ENCODE results near the gene TLE2. TPM values are rescaled to one million over a fixed set of nuclear protein-coding genes. Genes with fewer than 3 reads are reported as not detected.
"Not testable (repeated sequence)": the region's sequence is repeated elsewhere in the genome, so short reads cannot be mapped to it uniquely, and the experiment has no call there.

Gene TLE2
- total RNA-seq, 4 donors from 2014 or later, result 18.2 to 35.6 (median 27.3) TPM

DNA sequence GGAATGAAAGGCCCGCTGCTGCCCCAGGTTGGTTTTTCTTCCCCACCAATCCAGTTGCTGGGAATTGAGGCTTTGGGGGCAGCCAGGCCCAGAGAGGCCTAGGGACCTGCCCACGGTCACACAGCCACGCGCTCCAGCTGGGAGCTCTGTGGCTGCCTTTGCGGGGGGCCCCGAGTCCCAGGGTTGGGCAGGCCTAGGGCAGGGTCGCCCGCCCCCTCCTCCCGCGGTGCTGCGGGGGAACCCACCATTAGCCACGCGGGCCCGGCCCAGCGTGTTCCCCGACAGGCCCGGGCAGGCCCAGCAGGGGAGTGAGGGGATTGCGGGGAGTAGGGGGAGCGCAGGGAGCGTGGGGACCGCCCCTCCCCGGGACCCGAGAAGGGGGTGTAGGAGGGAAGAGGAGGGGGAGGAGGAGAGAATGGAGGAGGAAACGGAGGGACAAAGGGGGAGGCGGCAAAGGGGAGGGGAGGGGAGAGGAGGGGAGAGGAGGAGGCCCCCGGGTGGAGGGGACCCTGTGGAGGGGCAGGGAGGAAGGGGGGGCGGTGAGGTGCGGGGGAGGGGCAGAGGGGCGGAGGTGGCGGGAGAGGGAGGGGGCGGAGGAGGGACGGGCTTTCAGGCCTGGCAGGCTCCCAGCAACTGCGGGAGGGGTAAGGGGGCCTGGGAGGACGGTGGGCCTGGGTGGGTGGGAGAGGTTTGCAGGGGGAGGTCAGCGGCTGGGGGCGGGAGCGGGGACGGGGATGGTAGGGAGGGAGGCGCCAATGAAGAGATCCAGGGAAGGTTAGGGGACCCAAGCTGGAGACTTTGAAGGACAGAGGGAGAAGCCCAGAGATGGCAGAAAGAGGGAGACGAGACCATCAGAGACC lies 12.9 kb upstream of the TLE2 start:
- 27% methylated on average over 15 of the region's 40 CpGs for WGBS
- TF ChIP-seq POLR2AphosphoS5 (IDR thresholded peaks at IDR 0.05), result no peak
- TF ChIP-seq, protein P1, sequence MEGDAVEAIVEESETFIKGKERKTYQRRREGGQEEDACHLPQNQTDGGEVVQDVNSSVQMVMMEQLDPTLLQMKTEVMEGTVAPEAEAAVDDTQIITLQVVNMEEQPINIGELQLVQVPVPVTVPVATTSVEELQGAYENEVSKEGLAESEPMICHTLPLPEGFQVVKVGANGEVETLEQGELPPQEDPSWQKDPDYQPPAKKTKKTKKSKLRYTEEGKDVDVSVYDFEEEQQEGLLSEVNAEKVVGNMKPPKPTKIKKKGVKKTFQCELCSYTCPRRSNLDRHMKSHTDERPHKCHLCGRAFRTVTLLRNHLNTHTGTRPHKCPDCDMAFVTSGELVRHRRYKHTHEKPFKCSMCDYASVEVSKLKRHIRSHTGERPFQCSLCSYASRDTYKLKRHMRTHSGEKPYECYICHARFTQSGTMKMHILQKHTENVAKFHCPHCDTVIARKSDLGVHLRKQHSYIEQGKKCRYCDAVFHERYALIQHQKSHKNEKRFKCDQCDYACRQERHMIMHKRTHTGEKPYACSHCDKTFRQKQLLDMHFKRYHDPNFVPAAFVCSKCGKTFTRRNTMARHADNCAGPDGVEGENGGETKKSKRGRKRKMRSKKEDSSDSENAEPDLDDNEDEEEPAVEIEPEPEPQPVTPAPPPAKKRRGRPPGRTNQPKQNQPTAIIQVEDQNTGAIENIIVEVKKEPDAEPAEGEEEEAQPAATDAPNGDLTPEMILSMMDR (IDR thresholded peaks at IDR 0.05), result no peak
- no peak for TF ChIP-seq EP300 (IDR thresholded peaks at IDR 0.05)
- no peak for TF ChIP-seq POLR2A (IDR thresholded peaks at IDR 0.05)

DNA sequence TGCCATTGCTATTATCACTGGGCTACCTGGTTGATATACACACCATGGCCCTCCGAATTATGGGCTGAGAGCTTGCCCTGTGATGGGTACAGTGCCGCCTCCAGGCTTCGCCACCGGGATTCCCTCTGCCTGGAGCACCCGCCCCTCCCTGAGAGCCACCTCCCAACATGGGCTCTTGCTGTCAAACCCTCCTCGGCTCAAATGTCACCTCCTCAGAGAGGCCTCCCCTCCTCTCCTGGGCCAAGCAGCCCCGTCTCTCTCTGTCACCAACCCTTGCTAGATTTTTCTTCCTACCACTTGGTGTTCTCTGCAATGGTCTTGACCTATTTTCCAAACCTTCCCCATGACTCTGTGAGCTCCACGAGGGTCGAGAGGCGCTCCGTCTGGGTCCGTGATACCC lies 12.2 kb upstream of the TLE2 start:
- 78% methylated on average over 12 of the region's 12 CpGs for WGBS
- DNase-seq (ENCODE audit: low spot score in 2 of 2), result no peak
- Histone ChIP-seq H3K27ac (no peak overlapping the region), H3K36me3 (no peaks in the 10 kb centered on the region), H3K4me3 (no peak overlapping the region), H3K27me3 (no peaks in the 10 kb centered on the region), H3K9me3 (no peaks in the 10 kb centered on the region), H3K4me1 (peaks cover 20% of the 10 kb centered on the region)
- TF ChIP-seq POLR2A (IDR thresholded peaks at IDR 0.05) (no peak), POLR2AphosphoS5 (IDR thresholded peaks at IDR 0.05) (no peak), EP300 (IDR thresholded peaks at IDR 0.05) (no peak)
- TF ChIP-seq, protein P1 (IDR thresholded peaks at IDR 0.05), result no peak

More for the DNA sequence above, 12.9 kb upstream of the TLE2 start:
- Histone ChIP-seq H3K4me3 (no peak overlapping the region), H3K27ac (no peak overlapping the region), H3K4me1 (peaks cover 20% of the 10 kb centered on the region), H3K9me3 (no peaks in the 10 kb centered on the region), H3K27me3 (no peaks in the 10 kb centered on the region), H3K36me3 (no peaks in the 10 kb centered on the region)
- DNase-seq (ENCODE audit: low spot score in 2 of 2), result no peak

DNA sequence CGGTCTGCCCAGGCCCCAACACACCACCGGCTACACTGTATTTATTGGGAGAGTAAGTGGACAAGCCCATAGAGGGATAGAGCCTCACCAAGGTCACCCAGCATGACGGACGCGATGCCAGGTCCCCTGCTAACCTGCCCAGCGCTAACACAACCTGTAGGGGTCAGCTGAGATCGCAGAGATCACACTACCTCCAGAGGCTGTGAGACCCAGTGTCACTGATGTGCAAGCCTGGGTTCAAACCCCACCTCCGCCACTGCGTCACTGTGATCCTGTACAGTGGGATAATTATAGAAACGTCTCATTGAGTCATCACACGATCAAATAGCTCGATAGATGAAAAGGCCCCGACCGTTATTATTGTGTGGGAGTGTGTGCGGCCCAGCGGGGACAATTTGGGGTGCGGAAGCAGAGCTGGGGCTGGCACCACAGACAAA lies 10.6 kb upstream of the TLE2 start:
- TF ChIP-seq, protein P1 (IDR thresholded peaks at IDR 0.05), result no peak
- TF ChIP-seq POLR2A (IDR thresholded peaks at IDR 0.05), result no peak
- no peak for TF ChIP-seq POLR2AphosphoS5 (IDR thresholded peaks at IDR 0.05)
- no peak for TF ChIP-seq EP300 (IDR thresholded peaks at IDR 0.05)
- no peak overlapping the region for H3K4me3 ChIP-seq
- peaks cover 32% of the 10 kb centered on the region for H3K4me1 ChIP-seq
- no peak overlapping the region for H3K27ac ChIP-seq
- H3K9me3 ChIP-seq, result no peaks in the 10 kb centered on the region
- H3K36me3 ChIP-seq, result no peaks in the 10 kb centered on the region
- DNase-seq (ENCODE audit: low spot score in 2 of 2), result no peak
- 62% methylated on average over 15 of the region's 17 CpGs for WGBS
- H3K27me3 ChIP-seq, result no peaks in the 10 kb centered on the region

DNA sequence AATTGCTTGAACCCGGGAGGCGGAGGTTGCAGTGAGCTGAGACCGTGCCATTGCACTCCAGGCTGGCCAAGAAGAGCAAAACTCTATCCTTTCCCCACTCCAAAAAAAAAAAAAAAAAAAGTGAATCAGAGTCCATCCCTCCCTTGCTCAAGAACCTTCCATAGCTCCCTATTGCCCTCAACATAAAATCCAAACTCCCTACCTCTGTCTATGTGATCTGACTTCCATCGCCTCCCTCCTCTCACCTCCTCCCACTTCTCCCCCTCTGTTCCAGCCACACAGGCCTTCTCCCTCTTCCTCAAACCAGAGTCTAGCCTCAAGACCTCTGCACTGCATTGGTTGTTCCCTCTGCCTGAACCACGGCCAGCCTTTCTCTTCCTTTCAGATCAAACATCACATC lies 10.0 kb upstream of the TLE2 start:
- peaks cover 37% of the 10 kb centered on the region for H3K4me1 ChIP-seq
- H3K9me3 ChIP-seq, result no peaks in the 10 kb centered on the region
- H3K36me3 ChIP-seq, result no peaks in the 10 kb centered on the region
- no peaks in the 10 kb centered on the region for H3K27me3 ChIP-seq
- WGBS, result 87% methylated on average over 5 of the region's 5 CpGs
- H3K27ac ChIP-seq, result no peak overlapping the region
- TF ChIP-seq POLR2AphosphoS5 (IDR thresholded peaks at IDR 0.05) (no peak), EP300 (IDR thresholded peaks at IDR 0.05) (no peak), POLR2A (IDR thresholded peaks at IDR 0.05) (no peak)
- TF ChIP-seq, protein P1 (IDR thresholded peaks at IDR 0.05), result no peak
- no peak overlapping the region for H3K4me3 ChIP-seq
- DNase-seq (ENCODE audit: low spot score in 2 of 2), result no peak

DNA sequence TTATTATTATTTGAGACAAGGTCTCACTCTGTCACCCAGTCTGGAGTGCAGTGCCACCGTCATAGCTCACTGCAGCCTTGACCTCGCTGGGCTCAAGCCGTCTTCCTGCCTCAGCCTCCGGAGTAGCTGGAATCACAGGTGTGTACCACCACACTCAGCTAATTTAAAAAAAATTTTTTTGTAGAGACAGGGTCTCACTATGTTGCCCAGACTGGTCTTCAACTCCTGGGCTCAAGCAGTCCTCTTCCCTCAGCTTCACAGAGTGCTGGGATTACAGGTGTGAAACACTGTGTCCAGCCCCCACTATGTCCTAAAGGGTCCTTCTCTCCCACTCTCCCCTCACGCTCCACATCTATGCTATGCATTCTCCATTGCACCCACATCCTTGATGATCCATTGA lies 9.1 kb upstream of the TLE2 start:
- peaks cover 39% of the 10 kb centered on the region for H3K4me1 ChIP-seq
- no peak overlapping the region for H3K27ac ChIP-seq
- H3K4me3 ChIP-seq, result no peak overlapping the region
- TF ChIP-seq, protein P1 (IDR thresholded peaks at IDR 0.05), result no peak
- no peak for TF ChIP-seq POLR2AphosphoS5 (IDR thresholded peaks at IDR 0.05)
- TF ChIP-seq POLR2A (IDR thresholded peaks at IDR 0.05), result no peak
- no peak for TF ChIP-seq EP300 (IDR thresholded peaks at IDR 0.05)
- H3K27me3 ChIP-seq, result no peaks in the 10 kb centered on the region
- WGBS, result 76% methylated on average over 5 of the region's 5 CpGs
- DNase-seq (ENCODE audit: low spot score in 2 of 2), result no peak
- no peaks in the 10 kb centered on the region for H3K9me3 ChIP-seq
- H3K36me3 ChIP-seq, result no peaks in the 10 kb centered on the region

DNA sequence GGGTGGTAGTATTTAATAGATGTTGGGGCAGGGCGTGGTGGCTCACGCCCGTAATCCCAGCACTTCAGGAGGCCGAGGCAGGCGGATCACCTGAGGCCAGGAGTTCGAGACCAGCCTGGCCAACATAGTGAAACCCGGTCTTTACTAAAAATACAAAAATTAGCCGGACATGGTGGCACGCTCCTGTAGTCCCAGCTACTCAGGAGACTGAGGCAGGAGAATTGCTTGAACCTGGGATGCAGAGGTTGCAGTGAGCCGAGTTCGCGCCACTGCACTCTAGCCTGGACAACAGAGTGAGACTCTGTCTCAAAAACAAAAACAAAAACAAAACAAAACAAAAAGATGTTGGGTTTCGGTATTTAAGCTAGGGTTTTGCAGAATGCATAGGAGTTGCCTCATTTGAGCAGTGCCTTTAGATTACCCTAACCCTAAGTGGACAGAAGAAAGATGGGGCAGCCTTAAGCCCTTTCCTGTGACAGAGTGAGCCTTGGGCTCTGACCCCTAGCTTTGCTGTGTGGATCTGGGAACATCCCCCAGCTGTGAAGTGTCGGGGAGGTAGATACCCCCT lies 8.0 kb upstream of the TLE2 start:
- H3K36me3 ChIP-seq; H3K4me3 ChIP-seq; H3K27me3 ChIP-seq; DNase-seq (ENCODE audit: low spot score in 2 of 2); H3K9me3 ChIP-seq: not testable (repeated sequence)
- WGBS, result 75% methylated on average over 14 of the region's 14 CpGs
- Histone ChIP-seq H3K4me1 (peaks cover 32% of the 10 kb centered on the region), H3K27ac (peak overlapping the region; percentile 80)

Measured in suprapubic skin (tissue), 4 donors.